CD14-positive monocyte (primary cell): ENCODE results near the gene RIT1. TPM values are rescaled to one million over a fixed set of nuclear protein-coding genes. Genes with fewer than 3 reads are reported as not detected.

Experiments
- DNase-seq, 3 donors: peaks; one replicate each; pipeline ENCODE4 v3.0.0-alpha.2; 2011 to 2022
- H2AFZ ChIP-seq: 2 replicates; pipeline ENCODE4 v1.6.0; 2012; ENCODE audit warnings: mild to moderate bottlenecking, low read depth, low read length, inconsistent platforms; ENCODE audit not compliant: insufficient read depth, poor library complexity, severe bottlenecking
- H3K27ac ChIP-seq, 2 donors: 1 replicate in 1 of 2; 2 replicates in 1 of 2; pipeline ENCODE4 v1.5.1; 2012 to 2013; ENCODE audit warnings: low read length in 2 of 2, control low read depth in 1 of 2, inconsistent platforms in 1 of 2, low read depth in 1 of 2, mild to moderate bottlenecking in 1 of 2
- H3K27me3 ChIP-seq, 2 donors: one replicate each; pipeline versions ENCODE4 v1.6.0 to v1.6.1; 2011 to 2013; ENCODE audit warnings: low read length in 2 of 2; ENCODE audit not compliant: control insufficient read depth in 2 of 2, insufficient read depth in 2 of 2
- H3K36me3 ChIP-seq, 2 donors: replicated peaks in 1 of 2; 1 replicate in 1 of 2; 2 replicates in 1 of 2; pipeline versions ENCODE4 v1.5.1 to v1.6.1; 2012 to 2013; ENCODE audit warnings: low read length in 2 of 2, control low read depth in 1 of 2, inconsistent platforms in 1 of 2, mild to moderate bottlenecking in 1 of 2; ENCODE audit not compliant: insufficient read depth in 2 of 2, control insufficient read depth in 1 of 2
- H3K4me1 ChIP-seq, 2 donors: 1 replicate in 1 of 2; 2 replicates in 1 of 2; pipeline versions ENCODE4 v1.5.1 to v1.6.1; 2012 to 2013; ENCODE audit warnings: low read length in 2 of 2, control low read depth in 1 of 2, inconsistent platforms in 1 of 2, mild to moderate bottlenecking in 1 of 2, moderate library complexity in 1 of 2; ENCODE audit not compliant: insufficient read depth in 2 of 2, control insufficient read depth in 1 of 2
- H3K4me2 ChIP-seq: replicated peaks from 2 replicates; pipeline ENCODE3; 2012; ENCODE audit warnings: low read length, moderate library complexity, mild to moderate bottlenecking; ENCODE audit not compliant: poor library complexity, severe bottlenecking; ENCODE audit errors: extremely low read depth
- H3K4me3 ChIP-seq, 3 experiments: fragments of 200-600 bp in 1 of 3; sonication (generic) in 1 of 3; replicated peaks in 1 of 3; 1 replicate in 2 of 3; 2 replicates in 1 of 3; pipeline ENCODE4 v1.5.1; 2011 to 2013; ENCODE audit warnings: low read length in 3 of 3, mild to moderate bottlenecking in 3 of 3, control low read depth in 2 of 3, low read depth in 2 of 3, inconsistent platforms in 1 of 3, moderate library complexity in 1 of 3
- H3K79me2 ChIP-seq: 2 replicates; pipeline ENCODE4 v1.6.0; 2012; ENCODE audit warnings: mild to moderate bottlenecking, control low read depth, inconsistent platforms, low read length, moderate library complexity; ENCODE audit not compliant: insufficient read depth
- H3K9ac ChIP-seq: 2 replicates; pipeline ENCODE4 v1.6.0; 2017; ENCODE audit warnings: low read length, mild to moderate bottlenecking; ENCODE audit not compliant: insufficient read depth, poor library complexity, severe bottlenecking
- H3K9me3 ChIP-seq, 2 donors: replicated peaks in 1 of 2; 1 replicate in 1 of 2; 2 replicates in 1 of 2; pipeline versions ENCODE4 v1.5.1 to v1.6.1; 2012 to 2013; ENCODE audit warnings: low read length in 2 of 2, control low read depth in 1 of 2; ENCODE audit not compliant: control insufficient read depth in 1 of 2, insufficient read depth in 1 of 2
- H4K20me1 ChIP-seq: 2 replicates; pipeline ENCODE4 v1.6.0; 2012; ENCODE audit warnings: mild to moderate bottlenecking, low read length, control low read depth, moderate library complexity; ENCODE audit not compliant: insufficient read depth
- H3K27ac Mint-ChIP-seq, 7 donors: one replicate each; pipeline ENCODE4 v1.8.0; 2020; ENCODE audit warnings: mild to moderate bottlenecking in 7 of 7, mixed read lengths in 7 of 7, moderate library complexity in 6 of 7, inconsistent platforms in 2 of 7
- H3K27me3 Mint-ChIP-seq, 3 donors: one replicate each; pipeline ENCODE4 v1.8.0; 2021 to 2022; ENCODE audit warnings: low read depth in 3 of 3, mild to moderate bottlenecking in 3 of 3, mixed read lengths in 3 of 3, moderate library complexity in 3 of 3, inconsistent platforms in 1 of 3
- H3K36me3 Mint-ChIP-seq, 2 donors: one replicate each; pipeline ENCODE4 v1.8.0; 2020; ENCODE audit warnings: mixed read lengths in 2 of 2, inconsistent platforms in 1 of 2, mild to moderate bottlenecking in 1 of 2
- H3K4me1 Mint-ChIP-seq: one replicate; pipeline ENCODE4 v1.8.0; 2020; ENCODE audit warnings: mild to moderate bottlenecking, mixed read lengths
- H3K4me3 Mint-ChIP-seq, 2 donors: one replicate each; pipeline ENCODE4 v1.8.0; 2020; ENCODE audit warnings: mild to moderate bottlenecking in 2 of 2, mixed read lengths in 2 of 2, moderate library complexity in 1 of 2
- H3K9me3 Mint-ChIP-seq, 7 donors: one replicate each; pipeline ENCODE4 v1.8.0; 2020 to 2022; ENCODE audit warnings: mixed read lengths in 7 of 7, mild to moderate bottlenecking in 6 of 7, moderate library complexity in 6 of 7, inconsistent platforms in 2 of 7
- WGBS: methylation state at CpG from one replicate; pipeline ENCODE4 v1.1.5; 2013; ENCODE audit warnings: missing lambda C conversion rate; ENCODE audit not compliant: insufficient coverage; 5-methylcytosine and 5-hydroxymethylcytosine counted together
- intact Hi-C, 2 donors: fragments of 100-400 bp; cut with micrococcal nuclease; formaldehyde crosslinking; loops; one replicate each; pipeline versions ENCODE4 v1.15.0 to v1.15.1; 2023
- polyA plus RNA-seq, 3 donors: library from polyadenylated mRNA; depleted of rRNA in 1 of 3; unstranded in 2 of 3; stranded (reverse) in 1 of 3; fragments of 300-500 nt in 2 of 3; fragments of >200 nt in 1 of 3; fragmentation: Illumina TruSeq in 2 of 3; gene quantifications; 1 replicate in 2 of 3; 2 replicates in 1 of 3; pipeline ENCODE4 v1.2.3, GENCODE V29; 2012 to 2021
- TF ChIP-seq, protein P1 (sequence below): fragments of 200-600 bp; IDR thresholded peaks from one replicate; pipeline ENCODE4 v1.8.0; 2022; ENCODE audit warnings: antibody characterized with exemption, mild to moderate bottlenecking

Gene RIT1
- polyA plus RNA-seq, 3 donors = 57.2 to 76.8 (median 69.6) TPM

DNA sequence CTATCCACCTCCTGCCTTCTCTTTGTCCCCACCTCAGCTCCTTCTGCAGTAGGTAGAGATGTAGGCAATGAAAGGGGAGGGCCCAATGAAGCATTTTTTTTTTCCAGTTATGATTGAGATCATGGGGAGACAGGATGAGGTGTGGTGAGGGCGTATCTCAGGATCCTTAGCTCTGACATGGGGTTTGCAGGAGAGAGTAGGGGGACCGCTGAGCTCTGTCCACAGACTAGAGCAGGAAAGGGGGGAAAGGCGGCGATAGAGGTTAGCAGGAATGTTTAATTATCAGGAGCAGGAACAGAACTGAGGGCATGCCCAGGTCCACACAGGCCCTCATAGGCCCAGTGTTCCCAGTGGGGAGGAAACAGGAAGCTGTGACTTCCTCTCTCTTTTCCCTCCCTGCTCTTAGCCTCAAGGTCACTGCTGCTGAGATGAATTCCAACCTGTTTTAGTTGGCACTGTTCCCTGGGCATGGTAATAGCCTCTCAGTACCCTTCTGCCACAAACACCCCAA lies 29.4 kb upstream of the RIT1 start:
- Histone ChIP-seq H3K36me3 (no peaks in the 10 kb centered on the region), H3K79me2 (peaks cover 9% of the 10 kb centered on the region), H3K4me1 (peaks cover 64 to 66% of the 10 kb centered on the region in 2 donors), H2AFZ (no peak overlapping the region), H3K9me3 (no peaks in the 10 kb centered on the region), H3K4me3 (peak overlapping the region in 1 of 3 experiments; percentile 45), H4K20me1 (peaks cover 6% of the 10 kb centered on the region), H3K27me3 (no peaks in the 10 kb centered on the region), H3K9ac (no peak overlapping the region), H3K4me2 (peak overlapping the region; percentile 59), H3K27ac (peak overlapping the region; percentile 54 to 66)
- 63% methylated on average over 1 of the region's 4 CpGs for WGBS
- Mint-ChIP-seq H3K36me3 (peaks cover 13 to 21% of the 10 kb centered on the region in 2 donors), H3K9me3 (peaks cover 0 to 3% (median 0%) of the 10 kb centered on the region in 7 donors), H3K4me1 (peaks cover 65% of the 10 kb centered on the region), H3K27ac (peak overlapping the region; percentile 72 to 91 (median 83)), H3K27me3 (peaks cover 0 to 2% (median 0%) of the 10 kb centered on the region in 3 donors), H3K4me3 (peak overlapping the region; percentile 37 to 64)
- TF ChIP-seq, protein P1, sequence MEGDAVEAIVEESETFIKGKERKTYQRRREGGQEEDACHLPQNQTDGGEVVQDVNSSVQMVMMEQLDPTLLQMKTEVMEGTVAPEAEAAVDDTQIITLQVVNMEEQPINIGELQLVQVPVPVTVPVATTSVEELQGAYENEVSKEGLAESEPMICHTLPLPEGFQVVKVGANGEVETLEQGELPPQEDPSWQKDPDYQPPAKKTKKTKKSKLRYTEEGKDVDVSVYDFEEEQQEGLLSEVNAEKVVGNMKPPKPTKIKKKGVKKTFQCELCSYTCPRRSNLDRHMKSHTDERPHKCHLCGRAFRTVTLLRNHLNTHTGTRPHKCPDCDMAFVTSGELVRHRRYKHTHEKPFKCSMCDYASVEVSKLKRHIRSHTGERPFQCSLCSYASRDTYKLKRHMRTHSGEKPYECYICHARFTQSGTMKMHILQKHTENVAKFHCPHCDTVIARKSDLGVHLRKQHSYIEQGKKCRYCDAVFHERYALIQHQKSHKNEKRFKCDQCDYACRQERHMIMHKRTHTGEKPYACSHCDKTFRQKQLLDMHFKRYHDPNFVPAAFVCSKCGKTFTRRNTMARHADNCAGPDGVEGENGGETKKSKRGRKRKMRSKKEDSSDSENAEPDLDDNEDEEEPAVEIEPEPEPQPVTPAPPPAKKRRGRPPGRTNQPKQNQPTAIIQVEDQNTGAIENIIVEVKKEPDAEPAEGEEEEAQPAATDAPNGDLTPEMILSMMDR = no peak
- intact Hi-C loops = no loop called here
- DNase-seq = peak in 2 of 3 donors; percentile 61 to 69

DNA sequence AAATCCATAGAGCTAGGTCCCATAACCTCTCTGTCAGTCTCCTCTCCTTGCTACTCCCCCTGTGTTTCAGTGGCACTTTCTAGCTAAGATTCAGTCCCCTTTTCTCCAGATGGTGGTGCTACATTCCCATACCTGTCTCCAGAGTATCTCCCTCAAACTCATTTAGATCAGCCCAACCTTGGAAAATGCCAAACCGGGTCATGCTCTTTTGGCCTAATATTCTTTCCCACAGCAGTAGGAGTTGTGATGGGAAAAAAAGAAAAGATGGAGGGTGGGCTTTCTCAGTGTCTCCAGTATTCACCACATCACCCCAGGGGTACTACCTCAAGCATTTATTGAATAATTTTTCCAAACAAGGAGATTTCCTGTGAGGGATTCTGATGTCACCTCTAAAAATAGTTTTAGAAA lies 27.1 kb upstream of the RIT1 start:
- peaks cover 10% of the 10 kb centered on the region for H3K79me2 ChIP-seq
- H3K36me3 ChIP-seq = no peaks in the 10 kb centered on the region
- H3K4me1 ChIP-seq = peaks cover 52 to 59% of the 10 kb centered on the region in 2 donors
- H4K20me1 ChIP-seq = peaks cover 3% of the 10 kb centered on the region
- TF ChIP-seq, protein P1 = peak; percentile 67
- no peaks in the 10 kb centered on the region for H3K27me3 ChIP-seq
- no CpG with 5 or more reads among the region's 1 CpG for WGBS
- H2AFZ ChIP-seq = no peak overlapping the region
- H3K4me1 Mint-ChIP-seq = peaks cover 45% of the 10 kb centered on the region
- peaks cover 0 to 2% (median 0%) of the 10 kb centered on the region in 7 donors for H3K9me3 Mint-ChIP-seq
- no peak overlapping the region for H3K9ac ChIP-seq
- no peak overlapping the region for H3K4me3 ChIP-seq
- H3K4me2 ChIP-seq = no peak overlapping the region
- no peak overlapping the region for H3K27ac Mint-ChIP-seq
- no peak overlapping the region for H3K27ac ChIP-seq
- H3K27me3 Mint-ChIP-seq = peaks cover 0 to 2% (median 0%) of the 10 kb centered on the region in 3 donors
- DNase-seq = peak; percentile 51 to 66 (median 60)
- H3K4me3 Mint-ChIP-seq = no peak overlapping the region
- no peaks in the 10 kb centered on the region for H3K9me3 ChIP-seq
- H3K36me3 Mint-ChIP-seq = peaks cover 5 to 6% of the 10 kb centered on the region in 2 donors
- intact Hi-C loops = loop anchor here in 1 of 2 donors (2.0 kb wide), 1 partner anchor 51 kb away; no protein-coding TSS in a partner anchor
